ENCODE results near the gene CCDC54.
"Not testable (repeated sequence)": the region's sequence is repeated elsewhere in the genome, so short reads cannot be mapped to it uniquely, and the experiment has no call there.

CCDC54 gene

GRCh38 chr3:107377151-107377550 is at the start of gene CCDC54:
TSS of gene CCDC54 (plus strand) at chr3:107377439. CDS start at chr3:107377588, 149 bp downstream.
- no peak for DNase-seq

- DNase-seq, result no peak
Observed at GRCh38 chr3:107328069-107328468, 49.2 kb upstream of the CCDC54 start.

DNA sequence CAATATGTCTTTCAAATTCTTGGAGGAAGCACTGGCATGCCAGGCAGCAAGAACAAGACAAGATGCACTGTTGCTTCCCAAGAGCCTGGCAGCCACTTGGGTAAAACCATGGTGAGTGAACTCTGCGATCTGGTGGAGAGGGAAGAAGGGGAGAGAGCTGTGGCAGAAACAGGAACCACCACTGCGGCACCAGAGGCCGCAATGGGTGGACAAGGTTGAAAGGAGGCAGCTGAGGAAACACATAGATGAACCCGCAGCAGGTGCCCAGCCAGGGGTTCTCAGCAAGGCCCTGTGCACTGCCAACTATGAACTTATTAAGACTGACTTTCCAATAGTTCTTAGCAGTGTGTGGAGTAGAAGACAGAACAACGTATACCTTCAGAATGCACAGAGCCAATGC is 48.2 kb upstream of the CCDC54 start:
- no peak for DNase-seq

GRCh38 chr3:107339690-107340089 is 37.5 kb upstream of the CCDC54 start:
- DNase-seq, result not testable (repeated sequence)

GRCh38 chr3:107344722-107345121 is 32.5 kb upstream of the CCDC54 start:
- no peak for DNase-seq

GRCh38 chr3:107345822-107346405 is 31.3 kb upstream of the CCDC54 start:
- no peak for DNase-seq

- no peak for DNase-seq
Observed at GRCh38 chr3:107346564-107346963, 30.7 kb upstream of the CCDC54 start.

GRCh38 chr3:107347751-107348150 is 29.5 kb upstream of the CCDC54 start:
- DNase-seq, result no peak

- no peak for DNase-seq
Observed at GRCh38 chr3:107356706-107357105, 20.5 kb upstream of the CCDC54 start.

GRCh38 chr3:107361633-107362032 is 15.6 kb upstream of the CCDC54 start:
- DNase-seq, result no peak

DNA sequence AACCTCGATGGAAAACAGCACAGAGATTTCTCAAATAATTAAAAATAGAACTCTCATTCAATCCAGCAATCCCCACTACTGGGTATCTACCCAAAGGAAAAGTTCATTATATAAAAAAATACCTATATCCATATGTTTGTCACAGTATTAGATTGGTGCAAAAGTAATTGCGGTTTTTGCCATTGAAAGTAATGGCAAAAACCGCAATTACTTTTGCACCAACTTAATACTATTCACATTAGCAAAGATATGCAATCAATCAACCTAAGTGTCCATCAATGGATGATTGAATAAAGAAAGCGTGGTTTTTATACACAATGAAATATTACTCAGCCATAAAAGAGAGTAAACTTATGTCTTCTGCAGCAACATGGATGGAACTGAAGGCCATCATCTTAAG is 12.2 kb upstream of the CCDC54 start:
- no peak for DNase-seq

- DNase-seq, result no peak
Observed at GRCh38 chr3:107366766-107367165, 10.5 kb upstream of the CCDC54 start.

- peak in 1 of 2 donors; percentile 36 for DNase-seq
Observed at GRCh38 chr3:107367353-107367752, 9.9 kb upstream of the CCDC54 start.

DNA sequence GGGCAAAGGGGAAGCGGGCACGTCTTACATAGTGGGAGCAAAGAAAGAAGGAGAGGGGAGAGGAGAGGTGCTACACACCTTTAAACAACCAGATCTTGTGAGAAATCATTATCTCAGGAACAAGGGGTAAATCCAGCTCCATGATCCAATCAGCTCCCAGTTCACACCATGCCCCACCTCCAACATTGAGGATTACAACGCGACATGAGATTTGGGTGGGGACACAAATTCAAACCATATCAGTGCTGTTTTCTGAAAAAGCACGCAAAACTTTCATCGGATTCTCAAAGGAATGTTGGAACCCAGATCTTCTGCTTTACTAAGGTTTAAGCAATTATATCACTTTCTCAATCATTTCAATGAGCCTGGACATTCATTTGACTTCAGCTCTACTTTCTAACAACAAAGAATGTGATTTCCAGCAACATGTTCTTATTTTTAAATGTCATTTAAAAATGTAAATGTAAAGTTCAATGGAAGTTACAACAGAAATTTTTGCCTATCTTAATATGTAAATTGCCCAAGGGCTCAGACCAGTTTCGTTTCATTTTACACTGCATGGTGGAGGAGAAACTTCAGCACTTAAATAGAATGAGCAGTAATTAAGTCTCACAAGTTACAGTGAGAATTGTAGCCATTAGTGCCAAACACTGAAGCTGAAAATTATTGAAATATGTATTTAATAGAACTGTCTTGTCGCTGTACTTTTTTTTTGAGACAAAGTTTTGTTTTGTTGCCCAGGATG is 8.4 kb upstream of the CCDC54 start:
- DNase-seq, result no peak

DNA sequence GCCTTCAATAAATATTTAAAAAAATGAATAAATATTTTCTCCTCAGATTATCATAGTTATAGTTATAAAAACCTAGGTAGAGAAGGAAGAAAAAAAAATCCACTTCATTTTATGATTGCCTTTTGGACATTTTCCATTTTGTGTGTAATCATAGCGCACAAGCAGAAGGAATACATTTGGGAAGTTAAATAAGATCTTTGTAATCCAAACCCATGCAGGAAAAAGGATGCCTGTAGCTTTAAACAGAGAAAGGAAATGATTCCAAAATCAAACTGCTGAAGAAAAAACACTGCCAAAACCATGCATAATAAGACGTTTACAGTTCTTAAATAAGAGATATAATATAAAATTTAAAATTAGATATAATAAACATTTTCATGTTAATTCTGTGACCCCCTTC is 7.4 kb upstream of the CCDC54 start:
- DNase-seq, result no peak

GRCh38 chr3:107370907-107371306 is 6.3 kb upstream of the CCDC54 start:
- DNase-seq, result no peak

DNA sequence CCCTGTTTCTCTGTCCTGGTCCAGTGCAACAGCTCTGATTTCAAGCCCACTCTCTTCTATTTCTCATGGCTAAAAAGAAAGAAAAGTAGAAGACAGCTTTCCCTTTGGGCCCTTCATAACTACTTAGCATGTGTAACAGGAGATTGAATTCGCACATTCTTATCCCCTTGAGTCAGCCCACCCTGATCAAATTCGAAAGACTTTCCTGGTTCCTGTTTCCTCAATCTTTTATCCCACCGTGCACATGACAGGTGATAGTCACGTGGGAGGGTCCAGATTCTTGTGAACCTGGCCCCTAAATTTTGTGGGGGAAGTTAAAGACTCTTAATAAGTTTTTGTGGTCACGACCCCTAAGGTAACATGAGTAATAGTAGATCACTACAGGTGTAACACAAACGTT is 4.7 kb upstream of the CCDC54 start:
- no peak for DNase-seq

- DNase-seq, result no peak
Observed at GRCh38 chr3:107373896-107374295, 3.3 kb upstream of the CCDC54 start.

DNA sequence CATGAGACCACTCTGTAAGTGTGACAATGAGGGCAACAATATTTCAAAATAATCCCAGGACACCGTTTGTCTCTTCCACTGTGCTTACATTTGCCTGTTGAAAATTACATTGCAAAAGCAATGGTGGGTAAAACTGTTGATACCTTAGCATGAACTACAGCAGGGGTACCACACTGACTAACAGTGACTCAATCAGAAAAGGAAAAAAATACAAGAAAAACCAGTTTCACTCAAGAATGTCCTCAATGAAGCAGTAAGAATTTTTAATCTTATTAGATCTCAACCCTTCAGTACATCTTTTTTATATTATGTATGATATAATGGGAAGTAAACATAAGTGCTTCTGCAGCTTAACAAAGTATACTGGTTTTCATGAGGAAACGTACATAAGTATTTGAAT is 1.6 kb upstream of the CCDC54 start:
- no peak for DNase-seq

GRCh38 chr3:107382631-107383030 is 5.4 kb downstream of the CCDC54 start:
- no peak for DNase-seq

DNA sequence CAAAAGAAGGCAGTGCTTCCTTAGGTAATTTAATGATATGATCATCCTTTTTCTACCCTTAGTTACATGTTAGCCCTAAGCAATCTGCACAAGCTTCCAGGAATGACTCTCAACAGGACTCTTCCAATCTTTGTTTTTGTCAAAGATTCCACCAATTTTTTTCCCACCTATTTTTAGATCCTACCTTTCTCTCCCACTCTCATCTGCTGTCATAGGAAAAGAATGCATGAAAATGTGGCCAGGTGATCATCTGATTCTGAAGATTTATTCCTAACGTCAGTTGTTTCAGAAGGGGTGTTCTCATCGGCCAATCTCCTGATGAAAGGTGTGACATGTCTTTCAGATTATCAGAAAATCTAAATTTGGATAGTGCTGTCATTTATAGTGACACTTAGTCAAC is 7.2 kb downstream of the CCDC54 start:
- no peak for DNase-seq

- DNase-seq, result no peak
Observed at GRCh38 chr3:107384907-107385306, 7.7 kb downstream of the CCDC54 start.

GRCh38 chr3:107387555-107387954 is 10.3 kb downstream of the CCDC54 start:
- DNase-seq, result no peak

- no peak for DNase-seq
Observed at GRCh38 chr3:107392549-107393165, 15.4 kb downstream of the CCDC54 start.

All from bone marrow (tissue), 2 donors.